Fibroblast of lung (primary cell): ENCODE measurements around the gene PDE9A. TPM values are rescaled to one million over a fixed set of nuclear protein-coding genes. Genes with fewer than 3 reads are reported as not detected.

Source experiments
- DNase-seq, 2 donors: peaks; one replicate each; pipeline versions ENCODE4 v3.0.0 to v3.0.0-alpha.2; 2010; ENCODE audit warnings: low read depth in 2 of 2
- H2AFZ ChIP-seq: 2 replicates; pipeline ENCODE4 v1.5.1; 2012; ENCODE audit warnings: low read length, control low read depth, inconsistent platforms
- H3K27ac ChIP-seq: 2 replicates; pipeline ENCODE4 v1.5.1; 2011; ENCODE audit warnings: low read length, control low read depth; ENCODE audit not compliant: insufficient read depth
- H3K27me3 ChIP-seq: 2 replicates; pipeline ENCODE4 v1.5.1; 2011; ENCODE audit warnings: mild to moderate bottlenecking, low read length; ENCODE audit not compliant: control insufficient read depth, insufficient read depth
- H3K36me3 ChIP-seq: 2 replicates; pipeline ENCODE4 v1.5.1; 2011; ENCODE audit warnings: low read length; ENCODE audit not compliant: control insufficient read depth, insufficient read depth
- H3K4me1 ChIP-seq: 2 replicates; pipeline ENCODE4 v1.5.1; 2011; ENCODE audit warnings: low read length; ENCODE audit not compliant: control insufficient read depth, insufficient read depth; ENCODE audit errors: extremely low read depth
- H3K4me2 ChIP-seq: 2 replicates; pipeline ENCODE4 v1.5.1; 2011; ENCODE audit warnings: low read length, control low read depth; ENCODE audit not compliant: insufficient read depth; ENCODE audit errors: extremely low read depth
- H3K4me3 ChIP-seq, 4 experiments: fragments of 200-600 bp in 1 of 4; sonication (generic) in 1 of 4; replicated peaks in 1 of 4; 2 replicates each; pipeline ENCODE4 v1.5.1; 2011 to 2016; ENCODE audit warnings: low read length in 4 of 4, low read depth in 3 of 4, mild to moderate bottlenecking in 3 of 4, control low read depth in 2 of 4, inconsistent platforms in 1 of 4, mixed read lengths in 1 of 4; ENCODE audit not compliant: insufficient read depth in 1 of 4; ENCODE audit errors: control extremely low read depth in 1 of 4
- H3K79me2 ChIP-seq: 2 replicates; pipeline ENCODE4 v1.5.1; 2012; ENCODE audit warnings: mild to moderate bottlenecking, low read length, inconsistent platforms; ENCODE audit not compliant: control insufficient read depth, insufficient read depth
- H3K9ac ChIP-seq: 2 replicates; pipeline ENCODE4 v1.5.1; 2011; ENCODE audit warnings: mild to moderate bottlenecking, low read length, control low read depth; ENCODE audit not compliant: insufficient read depth
- H3K9me3 ChIP-seq: 2 replicates; pipeline ENCODE4 v1.5.1; 2012; ENCODE audit warnings: low read depth, low read length; ENCODE audit not compliant: control insufficient read depth, insufficient read depth
- H4K20me1 ChIP-seq: 2 replicates; pipeline ENCODE4 v1.5.1; 2011; ENCODE audit warnings: low read length; ENCODE audit not compliant: control insufficient read depth, insufficient read depth; ENCODE audit errors: extremely low read depth
- EZH2 ChIP-seq: IDR thresholded peaks from 2 replicates; pipeline ENCODE4 v1.5.1; 2012; ENCODE audit warnings: low read length, control low read depth, mild to moderate bottlenecking; ENCODE audit errors: missing control alignments
- polyA plus RNA-seq, 2 donors: library from polyadenylated mRNA; depleted of rRNA in 1 of 2; stranded (reverse) in 1 of 2; unstranded in 1 of 2; fragments of >200 nt; gene quantifications; 2 replicates each; pipeline ENCODE4 v1.2.1, GENCODE V29; 2011 to 2012; ENCODE audit warnings: missing spikeins in 1 of 2
- total RNA-seq: library from RNA; depleted of rRNA; stranded (reverse); fragments of >200 nt; gene quantifications from 2 replicates; pipeline ENCODE4 v1.2.1, GENCODE V29; 2014
- TF ChIP-seq, protein P1 (sequence below), 2 donors: IDR thresholded peaks in 1 of 2; conservative IDR thresholded peaks in 1 of 2; 1 replicate in 1 of 2; 2 replicates in 1 of 2; pipeline ENCODE4 v1.5.1; 2011 to 2012; ENCODE audit warnings: low read length in 2 of 2, control low read depth in 1 of 2, inconsistent platforms in 1 of 2, low read depth in 1 of 2, mild to moderate bottlenecking in 1 of 2

The PDE9A gene
- total and polyA plus RNA-seq, 2 donors (not counting 1 experiment from before 2014, with no cell fraction given): 1.8 to 4.4 TPM

DNA sequence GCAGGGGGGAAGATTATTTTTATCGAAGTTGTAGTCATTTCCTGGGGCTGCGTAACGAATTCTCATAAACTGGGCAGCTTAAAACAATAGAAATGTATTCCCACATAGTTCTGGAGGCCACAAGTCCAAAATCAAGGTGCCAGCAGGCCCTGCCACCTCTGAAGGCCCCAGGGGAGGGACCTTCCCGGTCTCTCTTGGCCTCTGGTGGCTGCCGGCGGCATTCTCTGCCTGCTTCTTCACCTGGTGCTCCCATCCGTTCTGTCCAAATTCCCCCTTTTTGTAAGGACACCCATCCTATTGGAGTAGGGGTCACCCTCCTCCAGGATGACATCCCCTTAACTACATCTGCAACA is 92.8 kb downstream of the PDE9A start:
- no peak for DNase-seq
- Histone ChIP-seq H3K4me1 (no peaks in the 10 kb centered on the region), H3K79me2 (no peaks in the 10 kb centered on the region), H3K36me3 (no peaks in the 10 kb centered on the region), H2AFZ (no peak overlapping the region), H3K27me3 (peaks cover 2% of the 10 kb centered on the region), H3K4me3 (no peak overlapping the region), H3K27ac (no peak overlapping the region), H3K4me2 (no peak overlapping the region), H3K9me3 (no peaks in the 10 kb centered on the region), H4K20me1 (no peaks in the 10 kb centered on the region), H3K9ac (no peak overlapping the region)
- TF ChIP-seq EZH2: no peak
- TF ChIP-seq, protein P1, sequence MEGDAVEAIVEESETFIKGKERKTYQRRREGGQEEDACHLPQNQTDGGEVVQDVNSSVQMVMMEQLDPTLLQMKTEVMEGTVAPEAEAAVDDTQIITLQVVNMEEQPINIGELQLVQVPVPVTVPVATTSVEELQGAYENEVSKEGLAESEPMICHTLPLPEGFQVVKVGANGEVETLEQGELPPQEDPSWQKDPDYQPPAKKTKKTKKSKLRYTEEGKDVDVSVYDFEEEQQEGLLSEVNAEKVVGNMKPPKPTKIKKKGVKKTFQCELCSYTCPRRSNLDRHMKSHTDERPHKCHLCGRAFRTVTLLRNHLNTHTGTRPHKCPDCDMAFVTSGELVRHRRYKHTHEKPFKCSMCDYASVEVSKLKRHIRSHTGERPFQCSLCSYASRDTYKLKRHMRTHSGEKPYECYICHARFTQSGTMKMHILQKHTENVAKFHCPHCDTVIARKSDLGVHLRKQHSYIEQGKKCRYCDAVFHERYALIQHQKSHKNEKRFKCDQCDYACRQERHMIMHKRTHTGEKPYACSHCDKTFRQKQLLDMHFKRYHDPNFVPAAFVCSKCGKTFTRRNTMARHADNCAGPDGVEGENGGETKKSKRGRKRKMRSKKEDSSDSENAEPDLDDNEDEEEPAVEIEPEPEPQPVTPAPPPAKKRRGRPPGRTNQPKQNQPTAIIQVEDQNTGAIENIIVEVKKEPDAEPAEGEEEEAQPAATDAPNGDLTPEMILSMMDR (conservative IDR thresholded peaks at IDR 0.05 in 1 of 2, IDR thresholded peaks at IDR 0.05 in 1 of 2; ENCODE audit: low read depth in 1 of 2, low read length in 2 of 2): no peak

DNA sequence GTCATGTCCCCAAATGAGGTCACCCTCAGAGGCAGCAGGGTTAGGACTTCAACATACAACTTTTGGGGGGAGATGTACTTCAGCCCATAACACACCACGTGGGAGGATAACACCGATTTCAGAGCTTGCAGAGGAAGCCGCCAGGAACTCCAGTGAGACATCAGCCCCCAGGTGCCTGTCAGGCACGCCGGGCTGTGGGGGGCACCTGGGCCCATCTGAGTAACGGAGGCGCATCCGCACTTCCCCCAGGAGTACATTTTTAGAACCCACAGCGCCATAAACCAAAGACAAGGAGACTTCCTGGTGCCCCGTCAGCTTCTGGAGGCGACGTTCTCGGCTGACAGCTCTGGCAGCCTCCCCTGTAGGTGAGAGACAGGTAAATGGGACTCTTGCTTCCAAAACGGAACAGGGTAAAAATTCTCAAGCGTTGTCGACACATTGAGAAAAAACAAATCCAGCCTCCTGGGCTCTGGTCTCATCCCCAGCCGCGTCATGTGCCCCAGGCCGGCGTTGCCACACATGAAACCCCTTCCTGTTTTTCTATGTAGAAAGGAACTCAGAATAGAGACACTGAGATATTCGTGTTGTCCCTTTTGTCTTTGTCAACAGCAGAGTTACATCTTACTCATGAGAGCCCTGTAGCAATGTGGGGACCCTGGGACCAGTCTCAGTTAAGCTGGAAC is 93.3 kb downstream of the PDE9A start:
- Histone ChIP-seq H3K27me3 (peaks cover 2% of the 10 kb centered on the region), H3K4me3 (no peak overlapping the region)
- no peak for DNase-seq

GRCh38 chr21:42747276-42747701 is 93.9 kb downstream of the PDE9A start:
- no peaks in the 10 kb centered on the region for H3K79me2 ChIP-seq
- H3K4me2 ChIP-seq: no peak overlapping the region
- no peak overlapping the region for H3K4me3 ChIP-seq
- DNase-seq: no peak
- no peak overlapping the region for H3K9ac ChIP-seq
- H4K20me1 ChIP-seq: no peaks in the 10 kb centered on the region
- no peaks in the 10 kb centered on the region for H3K4me1 ChIP-seq
- no peaks in the 10 kb centered on the region for H3K27me3 ChIP-seq
- no peaks in the 10 kb centered on the region for H3K36me3 ChIP-seq
- H3K9me3 ChIP-seq: no peaks in the 10 kb centered on the region
- H2AFZ ChIP-seq: no peak overlapping the region
- H3K27ac ChIP-seq: no peak overlapping the region
- TF ChIP-seq EZH2: no peak

More for the DNA sequence above, 93.3 kb downstream of the PDE9A start:
- H3K36me3 ChIP-seq: no peaks in the 10 kb centered on the region
- H4K20me1 ChIP-seq: no peaks in the 10 kb centered on the region
- H2AFZ ChIP-seq: no peak overlapping the region
- no peaks in the 10 kb centered on the region for H3K4me1 ChIP-seq
- H3K79me2 ChIP-seq: no peaks in the 10 kb centered on the region
- no peak overlapping the region for H3K9ac ChIP-seq
- no peak overlapping the region for H3K4me2 ChIP-seq
- TF ChIP-seq, protein P1 (conservative IDR thresholded peaks at IDR 0.05 in 1 of 2, IDR thresholded peaks at IDR 0.05 in 1 of 2; ENCODE audit: low read depth in 1 of 2, low read length in 2 of 2): no peak
- no peak for TF ChIP-seq EZH2
- no peaks in the 10 kb centered on the region for H3K9me3 ChIP-seq
- H3K27ac ChIP-seq: no peak overlapping the region
